HCT116 (cell line): ENCODE data around the gene NBL1. TPM values are rescaled to one million over a fixed set of nuclear protein-coding genes. Genes with fewer than 3 reads are reported as not detected.

Source experiments
- ATAC-seq: fragments of 200-7000 bp; cut with Tn5 transposase; 2 replicates; pipeline ENCODE4 v1.9.1; 2020; ENCODE audit warnings: mild to moderate bottlenecking, moderate library complexity
- BruUV-seq: library from RNA; stranded (reverse); fragments of 400-500 nt; replicated peaks from 2 replicates; lab custom pipeline; 2021; lab: Mats Ljungman, UMichigan
- CTCF ChIA-PET: fragments of 300-600 bp; sonication (Branson Sonifier 250); formaldehyde crosslinking; loops from one replicate; lab custom pipeline; 2021; ENCODE audit warnings: antibody characterized with exemption; lab: Charles Lee
- POLR2A ChIA-PET: fragments of 300-600, 350-600 bp; sonication (Branson Sonifier 250); formaldehyde crosslinking; loops from one replicate; lab custom pipeline; 2021; ENCODE audit warnings: antibody characterized with exemption; lab: Charles Lee
- RAD21 ChIA-PET, 2 experiments: fragments of 300-600 bp; sonication (Branson Sonifier 250); formaldehyde crosslinking; loops; one replicate each; lab custom pipeline; 2023; ENCODE audit warnings: low total read pairs in 2 of 2; ENCODE audit not compliant: uncharacterized antibody in 2 of 2, unreplicated experiment in 2 of 2, low non-redundant PET in 1 of 2; lab: Charles Lee
- DNase-seq: peaks from one replicate; pipeline ENCODE4 v3.0.0-alpha.2; 2010; ENCODE audit warnings: low read depth, low spot score
- H2AFZ ChIP-seq: fragments of 200-600 bp; shearing (Covaris generic), sonication (generic); 2 replicates; pipeline ENCODE4 v1.6.1; 2017; ENCODE audit warnings: low read depth, mixed run types, mixed read lengths, antibody characterized with exemption, low read length; ENCODE audit not compliant: poor library complexity, severe bottlenecking
- H3K27ac ChIP-seq: 2 replicates; pipeline ENCODE4 v1.5.1; 2012; ENCODE audit warnings: low read depth, low read length
- H3K27me3 ChIP-seq: fragments of 200-600 bp; sonication (generic); 2 replicates; pipeline ENCODE4 v1.6.1; 2016; ENCODE audit warnings: mixed run types, low read length, mixed read lengths; ENCODE audit not compliant: insufficient read depth
- H3K36me3 ChIP-seq, 2 experiments: fragments of 200-500 bp in 1 of 2; fragments of 200-600 bp in 1 of 2; sonication (Bioruptor generic) in 1 of 2; sonication (generic) in 1 of 2; 2 replicates each; pipeline versions ENCODE4 v1.5.1 to v1.6.1; 2014 to 2016; ENCODE audit warnings: low read length in 2 of 2, inconsistent platforms in 1 of 2, mixed read lengths in 1 of 2, mixed run types in 1 of 2; ENCODE audit not compliant: insufficient read depth in 2 of 2, control insufficient read depth in 1 of 2
- H3K4me1 ChIP-seq, 2 experiments: fragments of 200-600 bp in 1 of 2; sonication (generic) in 1 of 2; 2 replicates each; pipeline versions ENCODE4 v1.5.1 to v1.6.1; 2012 to 2017; ENCODE audit warnings: low read length in 2 of 2, inconsistent platforms in 1 of 2, mild to moderate bottlenecking in 1 of 2, mixed read lengths in 1 of 2, mixed run types in 1 of 2, moderate library complexity in 1 of 2; ENCODE audit not compliant: insufficient read depth in 2 of 2, control insufficient read depth in 1 of 2
- H3K4me2 ChIP-seq: fragments of 200-600 bp; sonication (generic); 2 replicates; pipeline ENCODE4 v1.6.1; 2017; ENCODE audit warnings: mixed run types, low read length, mixed read lengths
- H3K4me3 ChIP-seq, 2 experiments: fragments of 200-600 bp in 1 of 2; sonication (generic) in 1 of 2; replicated peaks in 1 of 2; 2 replicates each; pipeline ENCODE4 v1.5.1; 2011 to 2016; ENCODE audit warnings: low read length in 2 of 2, control low read depth in 1 of 2, low read depth in 1 of 2, mild to moderate bottlenecking in 1 of 2, mixed read lengths in 1 of 2, mixed run types in 1 of 2
- H3K79me2 ChIP-seq: fragments of 200-600 bp; sonication (generic); 2 replicates; pipeline ENCODE4 v1.6.1; 2017; ENCODE audit warnings: mild to moderate bottlenecking, mixed run types, low read length, moderate library complexity, mixed read lengths; ENCODE audit not compliant: insufficient read depth
- H3K9ac ChIP-seq: fragments of 200-600 bp; sonication (generic); 2 replicates; pipeline ENCODE4 v1.6.1; 2016; ENCODE audit warnings: low read length, mixed read lengths
- H3K9me2 ChIP-seq: fragments of 200-600 bp; sonication (generic), shearing (Covaris generic); 2 replicates; pipeline ENCODE4 v1.6.1; 2017; ENCODE audit warnings: mixed run types, mild to moderate bottlenecking, moderate library complexity; ENCODE audit not compliant: insufficient read depth
- H3K9me3 ChIP-seq, 2 experiments: fragments of 200-500 bp in 1 of 2; fragments of 200-600 bp in 1 of 2; sonication (Bioruptor generic) in 1 of 2; sonication (generic) in 1 of 2; 2 replicates each; pipeline ENCODE4 v1.6.1; 2014 to 2017; ENCODE audit warnings: low read length in 2 of 2, mixed read lengths in 2 of 2, inconsistent platforms in 1 of 2, low read depth in 1 of 2, mild to moderate bottlenecking in 1 of 2, mixed run types in 1 of 2, moderate library complexity in 1 of 2; ENCODE audit not compliant: control insufficient read depth in 1 of 2, insufficient read depth in 1 of 2
- H4K20me1 ChIP-seq: fragments of 200-600 bp; sonication (generic), shearing (Covaris generic); 2 replicates; pipeline ENCODE4 v1.6.1; 2017; ENCODE audit warnings: mixed run types, mild to moderate bottlenecking, moderate library complexity; ENCODE audit not compliant: insufficient read depth
- ATF3 ChIP-seq: IDR thresholded peaks from 2 replicates; pipeline ENCODE4 v1.6.1; 2012
- CEBPB ChIP-seq: IDR thresholded peaks from 2 replicates; pipeline ENCODE4 v1.6.1; 2012; ENCODE audit warnings: low read depth
- EZH2 ChIP-seq: fragments of 200-600 bp; sonication (generic); IDR thresholded peaks from 2 replicates; pipeline ENCODE4 v1.6.1; 2017; ENCODE audit warnings: antibody characterized with exemption, mixed run types
- JUND ChIP-seq: IDR thresholded peaks from 2 replicates; pipeline ENCODE4 v1.6.1; 2012
- POLR2AphosphoS5 ChIP-seq: IDR thresholded peaks from 2 replicates; pipeline ENCODE4 v1.6.1; 2011; ENCODE audit warnings: mild to moderate bottlenecking, low read depth, low read length, moderate library complexity
- RAD21 ChIP-seq: IDR thresholded peaks from 2 replicates; pipeline ENCODE4 v1.6.1; 2012; ENCODE audit warnings: low read depth, mild to moderate bottlenecking
- SIN3A ChIP-seq: IDR thresholded peaks from 2 replicates; pipeline ENCODE4 v1.6.1; 2012; ENCODE audit warnings: low read depth
- SP1 ChIP-seq: IDR thresholded peaks from 2 replicates; pipeline ENCODE4 v1.6.1; 2012; ENCODE audit warnings: low read depth
- SRF ChIP-seq: IDR thresholded peaks from 2 replicates; pipeline ENCODE4 v1.6.1; 2012; ENCODE audit warnings: low read depth
- TCF7L2 ChIP-seq: IDR thresholded peaks from 2 replicates; pipeline ENCODE4 v1.7.0; 2011; ENCODE audit warnings: borderline replicate concordance, inconsistent platforms; ENCODE audit not compliant: insufficient read depth, insufficient read length; ENCODE audit errors: extremely low read depth
- YY1 ChIP-seq: IDR thresholded peaks from 2 replicates; pipeline ENCODE4 v1.6.1; 2011; ENCODE audit warnings: low read length, low read depth, moderate library complexity, mild to moderate bottlenecking; ENCODE audit not compliant: insufficient replicate concordance; ENCODE audit errors: extremely low read depth
- ZBTB33 ChIP-seq: IDR thresholded peaks from 2 replicates; pipeline ENCODE4 v1.6.1; 2011; ENCODE audit warnings: mild to moderate bottlenecking, low read length, moderate library complexity; ENCODE audit not compliant: insufficient replicate concordance; ENCODE audit errors: extremely low read depth
- ZFX ChIP-seq: fragments of 450-650 bp; IDR thresholded peaks from 2 replicates; pipeline ENCODE4 v1.6.1; 2017
- ZNF274 ChIP-seq: fragments of 200-500 bp; sonication (Bioruptor generic); IDR thresholded peaks from 2 replicates; pipeline ENCODE4 v1.6.1; 2014; ENCODE audit warnings: mild to moderate bottlenecking, low read depth, low read length, inconsistent platforms
- intact Hi-C: fragments of 100-400 bp; cut with micrococcal nuclease; formaldehyde crosslinking; loops from 2 replicates; pipeline ENCODE4 v1.10.0; 2022
- total RNA-seq: library from RNA; stranded (reverse); gene quantifications from one replicate; pipeline ENCODE4 v1.2.1, GENCODE V29; 2021; ENCODE audit not compliant: unreplicated experiment
- TF ChIP-seq, protein P1 (sequence below): IDR thresholded peaks from 2 replicates; pipeline ENCODE4 v1.6.1; 2012; ENCODE audit warnings: low read depth

Gene NBL1
- total RNA-seq, 1 experiment from 2014 or later = 75.4 TPM

- Histone ChIP-seq H3K4me1 (no peaks in the 10 kb centered on the region), H3K4me2 (no peak overlapping the region), H4K20me1 (no peaks in the 10 kb centered on the region), H3K36me3 (no peaks in the 10 kb centered on the region), H3K79me2 (no peaks in the 10 kb centered on the region), H3K4me3 (no peak overlapping the region), H3K27ac (no peak overlapping the region), H3K9me2 (no peaks in the 10 kb centered on the region), H3K9ac (no peak overlapping the region), H3K27me3 (no peaks in the 10 kb centered on the region), H3K9me3 (no peaks in the 10 kb centered on the region), H2AFZ (no peak overlapping the region)
- ATAC-seq (no peak), DNase-seq (no peak)
- no TSS peak for BruUV-seq
- RAD21 ChIA-PET = no interaction called here
- CTCF ChIA-PET = interaction anchor here (1.2 kb wide), 1 partner anchor 21 kb away, joined by 3 read pairs; no protein-coding TSS in a partner anchor
- intact Hi-C loops = no loop called here
- TF ChIP-seq RAD21 (no peak), SRF (no peak), YY1 (no peak), JUND (no peak), TCF7L2 (no peak), SIN3A (no peak), SP1 (no peak), POLR2AphosphoS5 (no peak), ZFX (no peak), CEBPB (no peak), ZBTB33 (no peak), EZH2 (no peak), ZNF274 (no peak), ATF3 (no peak)
- TF ChIP-seq, protein P1, sequence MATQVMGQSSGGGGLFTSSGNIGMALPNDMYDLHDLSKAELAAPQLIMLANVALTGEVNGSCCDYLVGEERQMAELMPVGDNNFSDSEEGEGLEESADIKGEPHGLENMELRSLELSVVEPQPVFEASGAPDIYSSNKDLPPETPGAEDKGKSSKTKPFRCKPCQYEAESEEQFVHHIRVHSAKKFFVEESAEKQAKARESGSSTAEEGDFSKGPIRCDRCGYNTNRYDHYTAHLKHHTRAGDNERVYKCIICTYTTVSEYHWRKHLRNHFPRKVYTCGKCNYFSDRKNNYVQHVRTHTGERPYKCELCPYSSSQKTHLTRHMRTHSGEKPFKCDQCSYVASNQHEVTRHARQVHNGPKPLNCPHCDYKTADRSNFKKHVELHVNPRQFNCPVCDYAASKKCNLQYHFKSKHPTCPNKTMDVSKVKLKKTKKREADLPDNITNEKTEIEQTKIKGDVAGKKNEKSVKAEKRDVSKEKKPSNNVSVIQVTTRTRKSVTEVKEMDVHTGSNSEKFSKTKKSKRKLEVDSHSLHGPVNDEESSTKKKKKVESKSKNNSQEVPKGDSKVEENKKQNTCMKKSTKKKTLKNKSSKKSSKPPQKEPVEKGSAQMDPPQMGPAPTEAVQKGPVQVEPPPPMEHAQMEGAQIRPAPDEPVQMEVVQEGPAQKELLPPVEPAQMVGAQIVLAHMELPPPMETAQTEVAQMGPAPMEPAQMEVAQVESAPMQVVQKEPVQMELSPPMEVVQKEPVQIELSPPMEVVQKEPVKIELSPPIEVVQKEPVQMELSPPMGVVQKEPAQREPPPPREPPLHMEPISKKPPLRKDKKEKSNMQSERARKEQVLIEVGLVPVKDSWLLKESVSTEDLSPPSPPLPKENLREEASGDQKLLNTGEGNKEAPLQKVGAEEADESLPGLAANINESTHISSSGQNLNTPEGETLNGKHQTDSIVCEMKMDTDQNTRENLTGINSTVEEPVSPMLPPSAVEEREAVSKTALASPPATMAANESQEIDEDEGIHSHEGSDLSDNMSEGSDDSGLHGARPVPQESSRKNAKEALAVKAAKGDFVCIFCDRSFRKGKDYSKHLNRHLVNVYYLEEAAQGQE = no peak
- POLR2A ChIA-PET = no interaction called here
Measured at GRCh38 chr1:19683351-19683750, 39.2 kb downstream of the NBL1 start.
